ENCODE data around the gene OPHN1. TPM values are rescaled to one million over a fixed set of nuclear protein-coding genes. Genes with fewer than 3 reads are reported as not detected.

Gene OPHN1
- total RNA-seq, 4 donors from 2014 or later, result 3.9 to 20.6 (median 6.7) TPM

DNA sequence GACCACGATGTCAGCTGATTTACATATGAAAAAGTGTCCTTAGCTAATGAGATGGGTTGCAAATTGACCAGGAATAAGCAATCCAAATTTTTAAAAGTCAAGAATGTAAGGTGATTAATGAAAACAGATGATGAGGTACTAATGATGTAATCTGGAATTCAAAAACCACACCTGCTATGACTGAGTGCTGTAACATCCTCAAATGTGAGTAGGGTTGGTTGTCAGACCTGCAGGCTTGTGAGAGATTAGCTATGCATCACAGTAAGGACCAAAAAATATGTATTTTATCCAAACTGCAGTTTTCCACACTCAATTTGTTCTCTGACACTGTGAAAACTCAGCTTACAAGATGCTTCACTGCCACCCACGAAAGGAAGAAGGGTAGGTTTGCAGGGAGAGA is 242.5 kb downstream of the OPHN1 start:
- H3K4me1 ChIP-seq, result no peaks in the 10 kb centered on the region
- DNase-seq, result no peak
- no peak for TF ChIP-seq POLR2A (IDR thresholded peaks at IDR 0.05)
- TF ChIP-seq, protein P1, sequence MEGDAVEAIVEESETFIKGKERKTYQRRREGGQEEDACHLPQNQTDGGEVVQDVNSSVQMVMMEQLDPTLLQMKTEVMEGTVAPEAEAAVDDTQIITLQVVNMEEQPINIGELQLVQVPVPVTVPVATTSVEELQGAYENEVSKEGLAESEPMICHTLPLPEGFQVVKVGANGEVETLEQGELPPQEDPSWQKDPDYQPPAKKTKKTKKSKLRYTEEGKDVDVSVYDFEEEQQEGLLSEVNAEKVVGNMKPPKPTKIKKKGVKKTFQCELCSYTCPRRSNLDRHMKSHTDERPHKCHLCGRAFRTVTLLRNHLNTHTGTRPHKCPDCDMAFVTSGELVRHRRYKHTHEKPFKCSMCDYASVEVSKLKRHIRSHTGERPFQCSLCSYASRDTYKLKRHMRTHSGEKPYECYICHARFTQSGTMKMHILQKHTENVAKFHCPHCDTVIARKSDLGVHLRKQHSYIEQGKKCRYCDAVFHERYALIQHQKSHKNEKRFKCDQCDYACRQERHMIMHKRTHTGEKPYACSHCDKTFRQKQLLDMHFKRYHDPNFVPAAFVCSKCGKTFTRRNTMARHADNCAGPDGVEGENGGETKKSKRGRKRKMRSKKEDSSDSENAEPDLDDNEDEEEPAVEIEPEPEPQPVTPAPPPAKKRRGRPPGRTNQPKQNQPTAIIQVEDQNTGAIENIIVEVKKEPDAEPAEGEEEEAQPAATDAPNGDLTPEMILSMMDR (IDR thresholded peaks at IDR 0.05), result no peak
- no peak overlapping the region for H3K4me3 ChIP-seq
- no peaks in the 10 kb centered on the region for H3K9me3 ChIP-seq
- H3K27ac ChIP-seq, result no peak overlapping the region
- no peaks in the 10 kb centered on the region for H3K36me3 ChIP-seq
- H3K27me3 ChIP-seq, result no peaks in the 10 kb centered on the region

- H3K27me3 ChIP-seq, result no peaks in the 10 kb centered on the region
- no peak for DNase-seq
- H3K9me3 ChIP-seq, result no peaks in the 10 kb centered on the region
- no peaks in the 10 kb centered on the region for H3K4me1 ChIP-seq
- TF ChIP-seq POLR2A (IDR thresholded peaks at IDR 0.05), result no peak
- TF ChIP-seq, protein P1 (IDR thresholded peaks at IDR 0.05), result no peak
- H3K36me3 ChIP-seq, result no peaks in the 10 kb centered on the region
- H3K4me3 ChIP-seq, result no peak overlapping the region
- no peak overlapping the region for H3K27ac ChIP-seq
Measured at GRCh38 chrX:68186552-68187262, 246.6 kb downstream of the OPHN1 start.

GRCh38 chrX:68185161-68185560 is 248.1 kb downstream of the OPHN1 start:
- Histone ChIP-seq H3K27me3 (no peaks in the 10 kb centered on the region), H3K9me3 (no peaks in the 10 kb centered on the region), H3K27ac (no peak overlapping the region), H3K4me3 (no peak overlapping the region), H3K36me3 (no peaks in the 10 kb centered on the region), H3K4me1 (no peaks in the 10 kb centered on the region)
- TF ChIP-seq, protein P1 (IDR thresholded peaks at IDR 0.05), result no peak
- no peak for TF ChIP-seq POLR2A (IDR thresholded peaks at IDR 0.05)
- no peak for DNase-seq

DNA sequence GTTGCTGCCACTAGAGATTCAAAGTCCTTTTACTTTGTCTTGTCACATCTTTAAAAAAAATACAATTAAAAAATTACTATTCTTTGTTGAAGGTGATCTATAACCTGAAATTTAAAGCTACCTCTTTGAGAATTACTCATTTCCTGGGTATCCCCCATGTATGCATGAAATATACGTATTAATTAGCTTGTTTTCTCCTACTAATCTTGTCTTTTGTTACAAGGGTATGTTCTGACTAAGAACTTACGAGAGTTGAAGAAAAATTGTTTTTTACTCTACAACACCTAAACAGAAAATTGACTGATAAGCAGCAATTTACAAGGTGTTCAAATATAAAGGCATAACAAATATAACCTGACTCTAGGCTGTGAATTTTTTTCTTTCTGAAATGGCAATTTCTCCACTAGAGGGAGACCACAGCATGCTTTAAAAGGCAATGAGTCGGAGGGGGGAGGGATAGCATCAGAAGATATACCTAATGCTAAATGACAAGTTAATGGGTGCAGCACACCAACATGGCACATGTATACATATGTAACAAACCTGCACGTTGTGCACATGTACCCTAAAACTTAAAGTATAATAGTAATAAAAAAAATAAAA is 249.6 kb downstream of the OPHN1 start:
- H3K27me3 ChIP-seq, result no peaks in the 10 kb centered on the region
- DNase-seq, result no peak
- TF ChIP-seq, protein P1 (IDR thresholded peaks at IDR 0.05), result peak in 3 of 6 experiments; percentile 33 to 43 (median 38)
- TF ChIP-seq POLR2A (IDR thresholded peaks at IDR 0.05), result no peak
- H3K4me3 ChIP-seq, result no peak overlapping the region
- no peaks in the 10 kb centered on the region for H3K36me3 ChIP-seq
- no peak overlapping the region for H3K27ac ChIP-seq
- H3K9me3 ChIP-seq, result no peaks in the 10 kb centered on the region
- H3K4me1 ChIP-seq, result no peaks in the 10 kb centered on the region

DNA sequence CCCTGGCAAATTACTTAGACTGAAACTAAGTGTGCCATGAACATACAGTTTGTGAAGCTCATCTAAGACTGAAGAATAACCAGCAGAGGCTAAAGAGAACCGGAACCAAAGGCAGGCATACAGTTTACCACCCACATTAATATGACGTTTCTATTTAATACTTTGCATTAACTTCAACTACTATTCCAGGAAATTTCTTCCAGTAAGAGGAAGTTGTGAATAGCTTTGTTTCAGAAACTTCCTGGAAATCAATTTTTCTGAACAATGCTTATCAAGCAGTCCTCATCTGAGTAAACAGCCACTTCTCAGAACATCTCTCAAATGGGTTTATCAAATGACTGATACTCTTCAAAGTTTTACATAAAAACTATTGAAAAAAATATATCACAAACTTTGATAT is 252.7 kb downstream of the OPHN1 start:
- DNase-seq, result no peak
- Histone ChIP-seq H3K27me3 (no peaks in the 10 kb centered on the region), H3K4me1 (no peaks in the 10 kb centered on the region), H3K9me3 (no peaks in the 10 kb centered on the region), H3K36me3 (no peaks in the 10 kb centered on the region), H3K27ac (no peak overlapping the region), H3K4me3 (no peak overlapping the region)
- no peak for TF ChIP-seq POLR2A (IDR thresholded peaks at IDR 0.05)
- TF ChIP-seq, protein P1 (IDR thresholded peaks at IDR 0.05), result no peak
